ENCODE measurements around the gene SLC16A6.
"Not testable (repeated sequence)": the region's sequence is repeated elsewhere in the genome, so short reads cannot be mapped to it uniquely, and the experiment has no call there.

Gene SLC16A6

GRCh38 chr17:68246271-68247028 lies 44.5 kb downstream of the SLC16A6 start:
- H3K27ac ChIP-seq: peak overlapping the region; percentile 87
- TF ChIP-seq ZFX (IDR thresholded peaks at IDR 0.05): no peak
- TF ChIP-seq CTCF (conservative IDR thresholded peaks at IDR 0.05): no peak

GRCh38 chr17:68239632-68240366 lies 51.1 kb downstream of the SLC16A6 start:
- TF ChIP-seq CTCF (conservative IDR thresholded peaks at IDR 0.05): no peak
- TF ChIP-seq ZFX (IDR thresholded peaks at IDR 0.05): no peak
- H3K27ac ChIP-seq: no peak overlapping the region

GRCh38 chr17:68238871-68239253 lies 52.1 kb downstream of the SLC16A6 start:
- no peak overlapping the region for H3K27ac ChIP-seq
- TF ChIP-seq CTCF (conservative IDR thresholded peaks at IDR 0.05) (no peak), ZFX (IDR thresholded peaks at IDR 0.05) (no peak)

- TF ChIP-seq ZFX (IDR thresholded peaks at IDR 0.05) (no peak), CTCF (conservative IDR thresholded peaks at IDR 0.05) (no peak)
- no peak overlapping the region for H3K27ac ChIP-seq
Observed at GRCh38 chr17:68238164-68238870, 52.6 kb downstream of the SLC16A6 start.

- not testable (repeated sequence) for H3K27ac ChIP-seq
Observed at GRCh38 chr17:68237369-68238163, 53.4 kb downstream of the SLC16A6 start.

GRCh38 chr17:68235336-68235791 lies 55.6 kb downstream of the SLC16A6 start:
- not testable (repeated sequence) for H3K27ac ChIP-seq

- not testable (repeated sequence) for H3K27ac ChIP-seq
Observed at GRCh38 chr17:68234726-68235335, 56.1 kb downstream of the SLC16A6 start.

- H3K27ac ChIP-seq: not testable (repeated sequence)
Observed at GRCh38 chr17:68232741-68233140, 58.2 kb downstream of the SLC16A6 start.

GRCh38 chr17:68231541-68231940 lies 59.4 kb downstream of the SLC16A6 start:
- no peak overlapping the region for H3K27ac ChIP-seq
- TF ChIP-seq CTCF (conservative IDR thresholded peaks at IDR 0.05) (no peak), ZFX (IDR thresholded peaks at IDR 0.05) (no peak)

- not testable (repeated sequence) for H3K27ac ChIP-seq
Observed at GRCh38 chr17:68231131-68231530, 59.8 kb downstream of the SLC16A6 start.

Measured in C4-2B (cell line).